ENCODE measurements around the gene DBR1.

Gene DBR1

GRCh38 chr3:138125548-138126221 lies 49.0 kb downstream of the DBR1 start:
- in situ Hi-C loops (cut with HindIII; ENCODE audit: low sequenced_read_pairs), result no loop called here

GRCh38 chr3:138124706-138125355 lies 49.9 kb downstream of the DBR1 start:
- in situ Hi-C loops (cut with HindIII; ENCODE audit: low sequenced_read_pairs), result no loop called here

- in situ Hi-C loops (cut with HindIII; ENCODE audit: low sequenced_read_pairs), result no loop called here
These were observed 50.5 kb downstream of the DBR1 start for GRCh38 chr3:138124188-138124587.

GRCh38 chr3:138119423-138119766 lies 55.3 kb downstream of the DBR1 start:
- in situ Hi-C loops (cut with HindIII; ENCODE audit: low sequenced_read_pairs), result no loop called here

- in situ Hi-C loops (cut with HindIII; ENCODE audit: low sequenced_read_pairs), result no loop called here
These were observed 55.9 kb downstream of the DBR1 start for GRCh38 chr3:138118612-138119422.

- in situ Hi-C loops (cut with HindIII; ENCODE audit: low sequenced_read_pairs), result no loop called here
These were observed 59.4 kb downstream of the DBR1 start, which contains the start of gene DZIP1L for GRCh38 chr3:138114988-138115971. TSS of gene DZIP1L (minus strand) at chr3:138115608. CDS start at chr3:138103971, 11,637 bp downstream.

- in situ Hi-C loops (cut with HindIII; ENCODE audit: low sequenced_read_pairs), result no loop called here
These were observed 60.2 kb downstream of the DBR1 start for GRCh38 chr3:138114431-138114918.

- in situ Hi-C loops (cut with HindIII; ENCODE audit: low sequenced_read_pairs), result no loop called here
These were observed 61.4 kb downstream of the DBR1 start for GRCh38 chr3:138113326-138113725.

GRCh38 chr3:138112362-138112761 lies 62.4 kb downstream of the DBR1 start:
- in situ Hi-C loops (cut with HindIII; ENCODE audit: low sequenced_read_pairs), result no loop called here

All from DLD1 (cell line).